ENCODE results near the gene ZNF200. TPM values are rescaled to one million over a fixed set of nuclear protein-coding genes. Genes with fewer than 3 reads are reported as not detected.
"Not testable (repeated sequence)": the region's sequence is repeated elsewhere in the genome, so short reads cannot be mapped to it uniquely, and the experiment has no call there.

Gene ZNF200
- polyA plus RNA-seq, 1 experiment, result 6.1 TPM

GRCh38 chr16:3183445-3184139 is 51.4 kb downstream of the ZNF200 start:
- Histone ChIP-seq H3K27me3 (ENCODE audit: control insufficient read depth, insufficient read depth, low read length) (peaks cover 24% of the 10 kb centered on the region), H3K27ac (ENCODE audit: low read depth, low read length) (no peak overlapping the region), H3K4me3 (ENCODE audit: low read depth, low read length) (peak overlapping the region; percentile 58), H3K9me3 (ENCODE audit: control insufficient read depth, insufficient read depth, low read length) (no peaks in the 10 kb centered on the region; the same call in 1 of the 2 replicates)
- DNase-seq (ENCODE audit: low read depth, low spot score), result no peak
- ChIA-PET CTCF (interaction anchor here (1.6 kb wide), 1 partner anchor 17 kb away, joined by 5 read pairs; no protein-coding TSS in a partner anchor), POLR2A (interaction anchor here (0.8 to 1.0 kb wide), 2 partner anchors 13 to 55 kb away, joined by 3 to 4 read pairs; no protein-coding TSS in a partner anchor)
- TF ChIP-seq, protein P1, sequence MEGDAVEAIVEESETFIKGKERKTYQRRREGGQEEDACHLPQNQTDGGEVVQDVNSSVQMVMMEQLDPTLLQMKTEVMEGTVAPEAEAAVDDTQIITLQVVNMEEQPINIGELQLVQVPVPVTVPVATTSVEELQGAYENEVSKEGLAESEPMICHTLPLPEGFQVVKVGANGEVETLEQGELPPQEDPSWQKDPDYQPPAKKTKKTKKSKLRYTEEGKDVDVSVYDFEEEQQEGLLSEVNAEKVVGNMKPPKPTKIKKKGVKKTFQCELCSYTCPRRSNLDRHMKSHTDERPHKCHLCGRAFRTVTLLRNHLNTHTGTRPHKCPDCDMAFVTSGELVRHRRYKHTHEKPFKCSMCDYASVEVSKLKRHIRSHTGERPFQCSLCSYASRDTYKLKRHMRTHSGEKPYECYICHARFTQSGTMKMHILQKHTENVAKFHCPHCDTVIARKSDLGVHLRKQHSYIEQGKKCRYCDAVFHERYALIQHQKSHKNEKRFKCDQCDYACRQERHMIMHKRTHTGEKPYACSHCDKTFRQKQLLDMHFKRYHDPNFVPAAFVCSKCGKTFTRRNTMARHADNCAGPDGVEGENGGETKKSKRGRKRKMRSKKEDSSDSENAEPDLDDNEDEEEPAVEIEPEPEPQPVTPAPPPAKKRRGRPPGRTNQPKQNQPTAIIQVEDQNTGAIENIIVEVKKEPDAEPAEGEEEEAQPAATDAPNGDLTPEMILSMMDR (IDR thresholded peaks at IDR 0.05; ENCODE audit: low read depth, low read length), result no peak

DNA sequence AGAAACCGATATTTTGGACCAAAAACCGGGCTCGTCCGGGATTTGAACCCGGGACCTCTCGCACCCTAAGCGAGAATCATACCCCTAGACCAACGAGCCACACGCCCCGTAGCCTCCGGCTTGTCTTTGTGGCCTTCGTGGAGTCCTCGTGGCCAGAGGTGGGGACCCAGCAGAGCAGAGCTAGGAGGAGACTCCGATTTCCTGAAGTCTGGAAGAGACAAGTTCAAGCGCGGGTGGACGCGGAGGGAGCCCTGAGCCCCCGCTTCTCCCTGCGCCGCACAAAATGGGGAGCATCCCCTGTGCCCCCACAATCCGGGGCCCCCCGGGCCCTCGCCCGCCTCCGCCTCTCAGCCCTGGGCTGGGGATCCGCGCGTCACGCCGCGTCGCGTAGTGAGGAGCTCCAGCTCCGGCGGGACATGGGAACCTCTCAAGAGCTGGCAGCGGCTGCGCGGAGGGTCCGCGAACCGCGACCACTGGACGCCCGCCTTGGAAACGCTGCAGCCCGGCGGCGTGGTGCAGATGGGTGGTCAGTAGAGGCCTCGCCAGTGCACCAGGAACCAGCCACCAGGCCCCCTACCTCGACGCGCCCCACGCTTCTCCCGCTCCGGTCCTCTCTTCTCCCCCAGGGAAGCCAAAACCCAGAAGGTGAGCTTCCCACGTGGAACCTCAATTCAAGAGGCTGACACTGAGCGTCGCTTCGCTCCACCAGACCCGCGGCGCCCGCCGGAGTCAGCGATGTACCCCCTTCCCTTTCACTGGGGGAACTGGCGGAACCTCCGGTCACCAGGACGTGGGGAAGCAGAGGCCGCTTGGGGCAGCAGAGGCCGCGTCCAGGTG is 52.1 kb downstream of the ZNF200 start:
- Histone ChIP-seq H3K27me3 (ENCODE audit: control insufficient read depth, insufficient read depth, low read length) (peaks cover 25% of the 10 kb centered on the region), H3K27ac (ENCODE audit: low read depth, low read length) (no peak overlapping the region), H3K9me3 (ENCODE audit: control insufficient read depth, insufficient read depth, low read length) (no peaks in the 10 kb centered on the region; the same call in 1 of the 2 replicates), H3K4me3 (ENCODE audit: low read depth, low read length) (peak overlapping the region; percentile 58)
- ChIA-PET POLR2A (interaction anchor here (0.8 kb wide), 1 partner anchor 55 kb away, joined by 3 read pairs; no protein-coding TSS in a partner anchor), CTCF (interaction anchor here (0.5 to 1.6 kb wide), 2 partner anchors 17 to 422 kb away, joined by 4 to 5 read pairs; no protein-coding TSS in a partner anchor)
- no peak for DNase-seq (ENCODE audit: low read depth, low spot score)
- TF ChIP-seq, protein P1 (IDR thresholded peaks at IDR 0.05; ENCODE audit: low read depth, low read length), result peak; percentile 44

GRCh38 chr16:3182293-3182607 is 52.7 kb downstream of the ZNF200 start:
- H3K9me3 ChIP-seq (ENCODE audit: control insufficient read depth, insufficient read depth, low read length); H3K27ac ChIP-seq (ENCODE audit: low read depth, low read length); H3K4me3 ChIP-seq (ENCODE audit: low read depth, low read length); POLR2A ChIA-PET; DNase-seq (ENCODE audit: low read depth, low spot score): not testable (repeated sequence)
- H3K27me3 ChIP-seq (ENCODE audit: control insufficient read depth, insufficient read depth, low read length), result peaks cover 29% of the 10 kb centered on the region
- CTCF ChIA-PET, result interaction anchor here (1.6 kb wide), 1 partner anchor 16 kb away, joined by 5 read pairs; no protein-coding TSS in a partner anchor

GRCh38 chr16:3180445-3180878 is 54.5 kb downstream of the ZNF200 start:
- H3K27ac ChIP-seq (ENCODE audit: low read depth, low read length), result no peak overlapping the region
- CTCF ChIA-PET, result no interaction called here
- DNase-seq (ENCODE audit: low read depth, low spot score), result no peak
- no peaks in the 10 kb centered on the region; the same call in 1 of the 2 replicates for H3K9me3 ChIP-seq (ENCODE audit: control insufficient read depth, insufficient read depth, low read length)
- no peak overlapping the region for H3K4me3 ChIP-seq (ENCODE audit: low read depth, low read length)
- TF ChIP-seq, protein P1 (IDR thresholded peaks at IDR 0.05; ENCODE audit: low read depth, low read length), result no peak
- POLR2A ChIA-PET, result interaction anchor here (0.6 kb wide), 1 partner anchor 171 kb away, joined by 5 read pairs; no protein-coding TSS in a partner anchor
- H3K27me3 ChIP-seq (ENCODE audit: control insufficient read depth, insufficient read depth, low read length), result peaks cover 30% of the 10 kb centered on the region

- TF ChIP-seq, protein P1 (IDR thresholded peaks at IDR 0.05; ENCODE audit: low read depth, low read length), result no peak
- DNase-seq (ENCODE audit: low read depth, low spot score), result no peak
- Histone ChIP-seq H3K9me3 (ENCODE audit: control insufficient read depth, insufficient read depth, low read length) (no peaks in the 10 kb centered on the region; the same call in 1 of the 2 replicates), H3K4me3 (ENCODE audit: low read depth, low read length) (no peak overlapping the region), H3K27ac (ENCODE audit: low read depth, low read length) (no peak overlapping the region), H3K27me3 (ENCODE audit: control insufficient read depth, insufficient read depth, low read length) (peaks cover 33% of the 10 kb centered on the region)
- POLR2A ChIA-PET, result no interaction called here
- CTCF ChIA-PET, result no interaction called here
Observed at GRCh38 chr16:3179651-3180050, 55.3 kb downstream of the ZNF200 start.
